ENCODE measurements around the gene ZFAND2B.

DNA sequence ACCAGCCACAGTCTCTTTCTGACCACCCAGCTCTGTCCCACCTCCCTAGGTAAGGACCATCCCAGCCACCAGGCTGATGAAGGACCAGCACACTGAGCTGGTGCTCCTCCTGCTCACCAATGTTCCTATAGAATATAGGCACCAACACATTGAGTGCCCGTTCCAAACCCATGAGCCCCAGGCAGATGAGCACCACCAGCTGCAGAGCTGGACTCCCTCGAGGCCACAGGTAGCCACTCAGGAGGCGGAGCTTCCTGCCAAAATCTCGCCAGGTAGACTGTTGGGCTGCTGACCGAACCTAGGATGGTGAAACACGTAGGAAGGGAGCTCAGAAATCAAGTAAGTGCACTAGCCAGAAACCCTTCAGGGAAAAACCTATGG, 9.9 kb downstream of the ZFAND2B start:
- TF ChIP-seq CTCF (IDR thresholded peaks at IDR 0.05; ENCODE audit: low read depth, low read length) (no peak), EZH2phosphoT487 (IDR thresholded peaks at IDR 0.05; ENCODE audit: low read depth) (no peak)

All from OCI-LY3 (cell line).